ENCODE results near the gene LRP11. TPM values are rescaled to one million over a fixed set of nuclear protein-coding genes. Genes with fewer than 3 reads are reported as not detected.

The LRP11 gene
- total and polyA plus RNA-seq, 2 of the 13 experiments (the other 11 are each of a cell fraction or from before 2014, with no cell fraction given) = 32.4 to 48.9 TPM

GRCh38 chr6:149840345-149841075 lies 23.6 kb downstream of the LRP11 start (continued):
- TF ChIP-seq, protein P1, sequence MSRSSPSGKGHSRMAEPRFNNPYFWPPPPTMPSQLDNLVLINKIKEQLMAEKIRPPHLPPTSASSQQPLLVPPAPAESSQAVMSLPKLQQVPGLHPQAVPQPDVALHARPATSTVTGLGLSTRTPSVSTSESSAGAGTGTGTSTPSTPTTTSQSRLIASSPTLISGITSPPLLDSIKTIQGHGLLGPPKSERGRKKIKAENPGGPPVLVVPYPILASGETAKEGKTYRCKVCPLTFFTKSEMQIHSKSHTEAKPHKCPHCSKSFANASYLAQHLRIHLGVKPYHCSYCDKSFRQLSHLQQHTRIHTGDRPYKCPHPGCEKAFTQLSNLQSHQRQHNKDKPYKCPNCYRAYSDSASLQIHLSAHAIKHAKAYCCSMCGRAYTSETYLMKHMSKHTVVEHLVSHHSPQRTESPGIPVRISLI (CRISPR knock-in tag; IDR thresholded peaks at IDR 0.05; ENCODE audit: borderline replicate concordance) = no peak
- TF ChIP-seq MXD4 (CRISPR knock-in tag; IDR thresholded peaks at IDR 0.05) (peak; percentile 61; the same call in 1 of the 2 replicates), SMAD3 (CRISPR knock-in tag; IDR thresholded peaks at IDR 0.05) (no peak), ZBTB7B (CRISPR knock-in tag; IDR thresholded peaks at IDR 0.05) (no peak), ZNF704 (CRISPR knock-in tag; IDR thresholded peaks at IDR 0.05; ENCODE audit: borderline replicate concordance) (no peak), ATM (IDR thresholded peaks at IDR 0.05; ENCODE audit: borderline replicate concordance) (no peak), SMC3 (IDR thresholded peaks at IDR 0.05; ENCODE audit: low read length) (peak; percentile 99), ZFAT (CRISPR knock-in tag; conservative IDR thresholded peaks at IDR 0.05) (no peak), ZEB1 (IDR thresholded peaks at IDR 0.05; ENCODE audit: insufficient replicate concordance, low read depth) (peak; percentile 55), TOE1 (CRISPR knock-in tag; IDR thresholded peaks at IDR 0.05) (no peak), ZNF335 (CRISPR knock-in tag; IDR thresholded peaks at IDR 0.05) (0 out of 2 replicates have a peak, but pooled peaks have one; percentile 34), GABPA (IDR thresholded peaks at IDR 0.05; ENCODE audit: low read depth, low read length) (no peak), GABPA (CRISPR knock-in tag; IDR thresholded peaks at IDR 0.05; ENCODE audit: low read depth) (no peak), ZFP82 (CRISPR knock-in tag; IDR thresholded peaks at IDR 0.05; ENCODE audit: borderline replicate concordance) (no peak), SALL2 (CRISPR knock-in tag; IDR thresholded peaks at IDR 0.05) (no peak), ZSCAN31 (CRISPR knock-in tag; IDR thresholded peaks at IDR 0.05; ENCODE audit: low read depth) (0 out of 2 replicates have a peak, but pooled peaks have one; percentile 65), RCOR2 (CRISPR knock-in tag; IDR thresholded peaks at IDR 0.05) (no peak)
- TF ChIP-seq, protein P2, sequence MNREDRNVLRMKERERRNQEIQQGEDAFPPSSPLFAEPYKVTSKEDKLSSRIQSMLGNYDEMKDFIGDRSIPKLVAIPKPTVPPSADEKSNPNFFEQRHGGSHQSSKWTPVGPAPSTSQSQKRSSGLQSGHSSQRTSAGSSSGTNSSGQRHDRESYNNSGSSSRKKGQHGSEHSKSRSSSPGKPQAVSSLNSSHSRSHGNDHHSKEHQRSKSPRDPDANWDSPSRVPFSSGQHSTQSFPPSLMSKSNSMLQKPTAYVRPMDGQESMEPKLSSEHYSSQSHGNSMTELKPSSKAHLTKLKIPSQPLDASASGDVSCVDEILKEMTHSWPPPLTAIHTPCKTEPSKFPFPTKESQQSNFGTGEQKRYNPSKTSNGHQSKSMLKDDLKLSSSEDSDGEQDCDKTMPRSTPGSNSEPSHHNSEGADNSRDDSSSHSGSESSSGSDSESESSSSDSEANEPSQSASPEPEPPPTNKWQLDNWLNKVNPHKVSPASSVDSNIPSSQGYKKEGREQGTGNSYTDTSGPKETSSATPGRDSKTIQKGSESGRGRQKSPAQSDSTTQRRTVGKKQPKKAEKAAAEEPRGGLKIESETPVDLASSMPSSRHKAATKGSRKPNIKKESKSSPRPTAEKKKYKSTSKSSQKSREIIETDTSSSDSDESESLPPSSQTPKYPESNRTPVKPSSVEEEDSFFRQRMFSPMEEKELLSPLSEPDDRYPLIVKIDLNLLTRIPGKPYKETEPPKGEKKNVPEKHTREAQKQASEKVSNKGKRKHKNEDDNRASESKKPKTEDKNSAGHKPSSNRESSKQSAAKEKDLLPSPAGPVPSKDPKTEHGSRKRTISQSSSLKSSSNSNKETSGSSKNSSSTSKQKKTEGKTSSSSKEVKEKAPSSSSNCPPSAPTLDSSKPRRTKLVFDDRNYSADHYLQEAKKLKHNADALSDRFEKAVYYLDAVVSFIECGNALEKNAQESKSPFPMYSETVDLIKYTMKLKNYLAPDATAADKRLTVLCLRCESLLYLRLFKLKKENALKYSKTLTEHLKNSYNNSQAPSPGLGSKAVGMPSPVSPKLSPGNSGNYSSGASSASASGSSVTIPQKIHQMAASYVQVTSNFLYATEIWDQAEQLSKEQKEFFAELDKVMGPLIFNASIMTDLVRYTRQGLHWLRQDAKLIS (CRISPR knock-in tag; IDR thresholded peaks at IDR 0.05) = no peak
- TF ChIP-seq, protein P3, sequence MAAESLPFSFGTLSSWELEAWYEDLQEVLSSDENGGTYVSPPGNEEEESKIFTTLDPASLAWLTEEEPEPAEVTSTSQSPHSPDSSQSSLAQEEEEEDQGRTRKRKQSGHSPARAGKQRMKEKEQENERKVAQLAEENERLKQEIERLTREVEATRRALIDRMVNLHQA (CRISPR knock-in tag; IDR thresholded peaks at IDR 0.05) = no peak
